PC-9 (cell line): Measurements from ENCODE around the gene HTR3D.

ENCODE experiments used
- EZH2 ChIP-seq: fragments of 200-600 bp; sonication (generic); IDR thresholded peaks from 2 replicates; pipeline ENCODE4 v1.8.0; 2017; ENCODE audit warnings: antibody characterized with exemption, low read depth
- TF ChIP-seq, protein P1 (sequence below): fragments of 200-600 bp; sonication (generic); conservative IDR thresholded peaks from 2 replicates; pipeline ENCODE4 v1.6.1; 2017; ENCODE audit warnings: mixed run types, antibody characterized with exemption, mild to moderate bottlenecking, moderate library complexity

GRCh38 chr3:184078851-184079250 is 47.3 kb downstream of the HTR3D start:
- TF ChIP-seq, protein P1, sequence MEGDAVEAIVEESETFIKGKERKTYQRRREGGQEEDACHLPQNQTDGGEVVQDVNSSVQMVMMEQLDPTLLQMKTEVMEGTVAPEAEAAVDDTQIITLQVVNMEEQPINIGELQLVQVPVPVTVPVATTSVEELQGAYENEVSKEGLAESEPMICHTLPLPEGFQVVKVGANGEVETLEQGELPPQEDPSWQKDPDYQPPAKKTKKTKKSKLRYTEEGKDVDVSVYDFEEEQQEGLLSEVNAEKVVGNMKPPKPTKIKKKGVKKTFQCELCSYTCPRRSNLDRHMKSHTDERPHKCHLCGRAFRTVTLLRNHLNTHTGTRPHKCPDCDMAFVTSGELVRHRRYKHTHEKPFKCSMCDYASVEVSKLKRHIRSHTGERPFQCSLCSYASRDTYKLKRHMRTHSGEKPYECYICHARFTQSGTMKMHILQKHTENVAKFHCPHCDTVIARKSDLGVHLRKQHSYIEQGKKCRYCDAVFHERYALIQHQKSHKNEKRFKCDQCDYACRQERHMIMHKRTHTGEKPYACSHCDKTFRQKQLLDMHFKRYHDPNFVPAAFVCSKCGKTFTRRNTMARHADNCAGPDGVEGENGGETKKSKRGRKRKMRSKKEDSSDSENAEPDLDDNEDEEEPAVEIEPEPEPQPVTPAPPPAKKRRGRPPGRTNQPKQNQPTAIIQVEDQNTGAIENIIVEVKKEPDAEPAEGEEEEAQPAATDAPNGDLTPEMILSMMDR, result no peak
- no peak for TF ChIP-seq EZH2
